Measurements from ENCODE around the gene BACH2. TPM values are rescaled to one million over a fixed set of nuclear protein-coding genes. Genes with fewer than 3 reads are reported as not detected.
"Not testable (repeated sequence)": the region's sequence is repeated elsewhere in the genome, so short reads cannot be mapped to it uniquely, and the experiment has no call there.

BACH2 gene
- total and polyA plus RNA-seq, 2 experiments from 2014 or later, result 5.4 to 5.6 TPM

- no peak overlapping the region for H3K4me3 ChIP-seq
- H3K4me1 ChIP-seq (ENCODE audit: low read depth), result peaks cover 9% of the 10 kb centered on the region
- DNase-seq (ENCODE audit: low read depth in 1 of 2, low spot score in 1 of 2), result peak; percentile 8 to 20
- no peaks in the 10 kb centered on the region for H3K27me3 ChIP-seq
- no peaks in the 10 kb centered on the region for H3K9me3 ChIP-seq (ENCODE audit: low read depth)
- TF ChIP-seq CTCF (IDR thresholded peaks at IDR 0.05; ENCODE audit: low read depth, low read length), result no peak
- H3K27ac ChIP-seq, result no peak overlapping the region
- H3K36me3 ChIP-seq, result no peaks in the 10 kb centered on the region
Observed at GRCh38 chr6:90131614-90132423, 164.8 kb downstream of the BACH2 start.

- Histone ChIP-seq H3K27me3 (no peaks in the 10 kb centered on the region), H3K27ac (no peak overlapping the region), H3K4me1 (ENCODE audit: low read depth) (peaks cover 9% of the 10 kb centered on the region), H3K4me3 (no peak overlapping the region), H3K9me3 (ENCODE audit: low read depth) (no peaks in the 10 kb centered on the region), H3K36me3 (no peaks in the 10 kb centered on the region)
- DNase-seq (ENCODE audit: low read depth in 1 of 2, low spot score in 1 of 2), result no peak
- TF ChIP-seq CTCF (IDR thresholded peaks at IDR 0.05; ENCODE audit: low read depth, low read length), result no peak
Observed at GRCh38 chr6:90131125-90131524, 165.5 kb downstream of the BACH2 start.

- H3K27me3 ChIP-seq; DNase-seq (ENCODE audit: low read depth in 1 of 2, low spot score in 1 of 2); H3K4me1 ChIP-seq (ENCODE audit: low read depth); H3K36me3 ChIP-seq; H3K4me3 ChIP-seq; H3K27ac ChIP-seq; H3K9me3 ChIP-seq (ENCODE audit: low read depth): not testable (repeated sequence)
Observed at GRCh38 chr6:90128687-90129086, 168.0 kb downstream of the BACH2 start.

- H3K9me3 ChIP-seq (ENCODE audit: low read depth), result no peaks in the 10 kb centered on the region
- H3K4me1 ChIP-seq (ENCODE audit: low read depth), result peaks cover 5% of the 10 kb centered on the region
- no peaks in the 10 kb centered on the region for H3K36me3 ChIP-seq
- H3K4me3 ChIP-seq, result no peak overlapping the region
- no peak overlapping the region for H3K27ac ChIP-seq
- no peak for TF ChIP-seq CTCF (IDR thresholded peaks at IDR 0.05; ENCODE audit: low read depth, low read length)
- no peak for DNase-seq (ENCODE audit: low read depth in 1 of 2, low spot score in 1 of 2)
- no peaks in the 10 kb centered on the region for H3K27me3 ChIP-seq
Observed at GRCh38 chr6:90127595-90127994, 169.0 kb downstream of the BACH2 start.

- no peaks in the 10 kb centered on the region for H3K9me3 ChIP-seq (ENCODE audit: low read depth)
- no peaks in the 10 kb centered on the region for H3K36me3 ChIP-seq
- DNase-seq (ENCODE audit: low read depth in 1 of 2, low spot score in 1 of 2), result no peak
- no peak for TF ChIP-seq CTCF (IDR thresholded peaks at IDR 0.05; ENCODE audit: low read depth, low read length)
- H3K4me1 ChIP-seq (ENCODE audit: low read depth), result peaks cover 3% of the 10 kb centered on the region
- no peak overlapping the region for H3K4me3 ChIP-seq
- H3K27me3 ChIP-seq, result no peaks in the 10 kb centered on the region
- no peak overlapping the region for H3K27ac ChIP-seq
Observed at GRCh38 chr6:90126839-90127238, 169.8 kb downstream of the BACH2 start.

GRCh38 chr6:90126181-90126580 is 170.5 kb downstream of the BACH2 start:
- Histone ChIP-seq H3K36me3 (no peaks in the 10 kb centered on the region), H3K9me3 (ENCODE audit: low read depth) (no peaks in the 10 kb centered on the region), H3K4me1 (ENCODE audit: low read depth) (no peaks in the 10 kb centered on the region), H3K27me3 (no peaks in the 10 kb centered on the region), H3K4me3 (no peak overlapping the region), H3K27ac (no peak overlapping the region)
- no peak for DNase-seq (ENCODE audit: low read depth in 1 of 2, low spot score in 1 of 2)
- no peak for TF ChIP-seq CTCF (IDR thresholded peaks at IDR 0.05; ENCODE audit: low read depth, low read length)
